Measurements from ENCODE around the gene EXOSC10.
"Not testable (repeated sequence)": the region's sequence is repeated elsewhere in the genome, so short reads cannot be mapped to it uniquely, and the experiment has no call there.

EXOSC10 gene

DNA sequence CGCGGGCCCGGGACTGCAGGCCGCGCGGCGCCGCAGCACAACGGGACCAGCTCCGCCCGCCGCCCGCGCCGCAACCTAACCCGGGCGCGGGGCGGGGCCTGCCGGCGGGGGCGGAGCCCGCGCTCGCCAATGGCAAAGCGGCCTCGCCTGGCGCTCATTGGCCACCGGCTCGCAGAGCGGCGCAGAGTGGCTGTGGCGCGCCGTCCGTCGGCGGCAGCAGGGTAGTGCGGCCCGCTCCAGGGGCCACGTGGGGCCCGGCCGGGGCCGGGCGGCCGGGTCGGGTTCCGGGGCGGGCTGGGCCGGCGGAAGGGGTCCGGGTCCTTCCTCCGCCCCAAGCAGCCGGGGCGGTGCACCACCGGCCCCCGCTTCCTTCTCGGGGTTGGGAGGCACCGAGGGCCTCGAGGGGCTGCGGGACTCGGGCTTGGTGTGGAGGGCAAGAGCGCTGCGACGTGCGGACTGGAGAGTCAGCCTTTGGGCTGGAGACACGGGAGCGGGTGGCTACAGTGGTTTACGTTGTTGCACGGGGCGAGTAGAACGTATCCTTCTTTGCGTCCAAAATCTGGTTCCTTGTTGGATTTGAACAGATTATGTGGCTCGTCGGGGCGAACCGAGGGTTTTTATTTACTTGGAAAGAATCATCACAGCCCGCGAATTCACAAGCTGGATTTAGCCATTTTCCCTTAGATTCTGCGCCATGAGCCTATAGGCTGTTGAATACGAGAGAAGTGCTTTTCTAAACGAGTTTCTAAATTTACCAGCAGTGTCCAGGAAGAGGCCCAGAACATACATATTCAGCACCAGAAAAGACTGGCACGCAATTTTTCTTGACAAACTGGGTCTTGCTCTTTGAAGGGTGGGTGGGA is 39.5 kb downstream of the EXOSC10 start, which contains the start of gene SRM:
TSS of gene SRM (minus strand) at position 51 of the 863 bp plus-strand sequence. CDS start 75 bp downstream, outside the sequence.
- TF ChIP-seq ZNF274 (IDR thresholded peaks at IDR 0.05; ENCODE audit: low read depth, low read length): no peak
- H3K4me3 ChIP-seq (ENCODE audit: low read length): peak within 1 kb of the TSS; percentile 84

DNA sequence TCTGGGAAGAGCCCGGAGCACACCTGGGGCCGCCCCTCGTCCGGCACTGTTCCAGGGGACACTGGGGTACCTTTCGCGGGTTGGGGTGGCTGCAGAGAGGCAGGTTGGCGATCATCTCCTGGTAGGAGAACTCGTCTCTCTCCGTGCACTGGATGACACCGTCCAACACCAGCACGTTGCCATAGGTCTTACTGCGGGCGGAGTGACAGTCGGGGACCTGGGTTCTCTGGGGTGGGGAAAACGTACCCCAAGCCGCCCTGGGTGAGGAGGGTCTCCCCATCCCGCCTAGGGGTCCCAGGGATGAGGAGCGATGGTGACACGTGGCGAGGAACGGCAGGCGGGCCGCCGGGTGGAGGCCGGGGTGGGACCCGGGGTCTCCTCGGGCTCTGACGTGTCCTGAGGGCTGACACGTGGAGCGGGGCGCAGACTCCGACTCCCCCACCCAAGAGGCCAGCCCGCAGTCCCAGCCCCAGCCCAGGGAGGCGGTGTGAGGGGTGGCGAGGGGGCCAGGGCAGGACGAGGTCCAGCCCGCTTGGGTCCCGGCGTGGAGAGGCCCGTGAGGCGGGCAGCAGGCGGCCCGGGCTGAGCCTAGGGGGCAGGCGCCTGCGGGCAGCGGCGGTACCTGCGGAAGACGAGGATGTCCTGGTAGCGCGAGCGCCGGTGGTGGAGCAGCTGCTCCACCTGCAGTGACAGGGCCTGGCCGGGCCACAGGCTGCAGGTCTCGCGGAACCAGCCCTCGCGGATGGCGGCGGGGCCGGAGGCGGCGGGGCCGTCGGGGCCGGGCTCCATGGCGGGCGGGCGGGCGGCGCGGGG is 40.3 kb downstream of the EXOSC10 start:
- TF ChIP-seq ZNF274 (IDR thresholded peaks at IDR 0.05; ENCODE audit: low read depth, low read length): no peak
- peak overlapping the region; percentile 83 for H3K4me3 ChIP-seq (ENCODE audit: low read length)

DNA sequence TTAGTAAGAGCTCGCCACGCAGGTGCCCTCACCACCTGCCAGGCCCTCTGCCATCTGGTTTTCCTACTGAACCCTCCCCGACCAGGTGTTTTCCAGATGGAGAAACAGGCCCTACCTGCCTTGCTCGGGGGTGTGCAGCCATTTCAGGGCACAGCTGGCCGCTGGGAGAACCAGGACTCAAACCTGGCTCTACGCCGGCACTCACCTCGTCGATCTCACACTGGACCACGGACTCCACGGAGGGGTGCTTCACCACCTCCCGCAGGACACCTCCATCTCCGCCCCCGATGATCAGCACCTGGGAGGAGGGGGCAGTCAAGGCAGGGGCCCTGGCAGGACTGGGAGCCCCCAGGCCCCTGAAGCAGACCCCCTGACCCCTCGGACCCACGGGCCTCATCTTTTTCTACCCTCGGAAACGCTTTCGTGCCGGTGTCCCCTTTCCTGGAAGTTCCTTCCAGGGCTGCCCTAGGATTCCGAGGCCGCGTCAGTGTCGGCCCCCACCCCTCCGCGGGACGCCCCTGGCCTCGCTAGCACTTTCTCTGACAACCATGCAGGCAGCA is 41.0 kb downstream of the EXOSC10 start:
- peak overlapping the region; percentile 83 for H3K4me3 ChIP-seq (ENCODE audit: low read length)
- TF ChIP-seq ZNF274 (IDR thresholded peaks at IDR 0.05; ENCODE audit: low read depth, low read length): no peak

DNA sequence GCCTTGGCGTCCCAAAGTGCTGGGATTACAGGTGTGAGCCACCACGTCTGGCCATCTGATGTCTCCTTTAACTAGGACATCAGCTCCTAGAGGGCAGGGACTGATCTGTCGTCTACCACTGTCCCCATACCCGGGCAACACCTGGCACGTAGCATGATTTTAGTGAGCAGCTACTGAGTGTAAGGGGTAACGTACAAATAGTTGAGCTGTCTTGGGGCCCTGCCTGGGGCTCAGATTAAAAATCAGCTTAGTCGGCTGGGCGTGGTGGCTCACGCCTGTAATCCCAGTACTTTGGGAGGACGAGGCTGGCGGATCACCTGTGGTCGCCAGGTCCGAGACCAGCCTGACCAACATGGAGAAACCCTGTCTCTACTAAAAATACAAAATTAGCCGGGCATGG is 41.6 kb downstream of the EXOSC10 start:
- H3K4me3 ChIP-seq (ENCODE audit: low read length): no peak overlapping the region
- no peak for TF ChIP-seq ZNF274 (IDR thresholded peaks at IDR 0.05; ENCODE audit: low read depth, low read length)

- no peak for TF ChIP-seq ZNF274 (IDR thresholded peaks at IDR 0.05; ENCODE audit: low read depth, low read length)
- H3K4me3 ChIP-seq (ENCODE audit: low read length): no peak overlapping the region
Measured at GRCh38 chr1:11057477-11057876, 42.2 kb downstream of the EXOSC10 start.

DNA sequence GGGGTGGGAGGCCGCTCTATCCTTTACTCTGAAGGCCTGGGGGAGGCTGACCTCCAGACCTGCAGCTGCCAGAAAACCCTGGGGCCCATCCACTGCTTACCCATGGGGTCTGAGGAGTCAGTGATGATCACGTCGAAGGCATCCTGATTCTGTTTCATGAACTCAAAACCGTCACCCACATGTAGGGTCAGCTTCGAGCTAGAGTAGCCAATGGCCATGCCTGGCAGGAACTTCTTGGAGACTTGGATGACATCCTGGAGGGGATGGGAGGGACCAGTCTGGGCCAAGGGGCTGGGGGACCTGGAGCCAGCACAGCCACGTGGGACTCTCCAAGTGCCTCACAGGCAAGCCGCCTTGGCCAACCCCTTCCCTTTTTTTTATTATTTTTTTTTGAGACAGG is 43.2 kb downstream of the EXOSC10 start:
- TF ChIP-seq ZNF274 (IDR thresholded peaks at IDR 0.05; ENCODE audit: low read depth, low read length): no peak
- no peak overlapping the region for H3K4me3 ChIP-seq (ENCODE audit: low read length)

- H3K4me3 ChIP-seq (ENCODE audit: low read length): no peak overlapping the region
- TF ChIP-seq ZNF274 (IDR thresholded peaks at IDR 0.05; ENCODE audit: low read depth, low read length): no peak
Measured at GRCh38 chr1:11055676-11056075, 44.0 kb downstream of the EXOSC10 start.

GRCh38 chr1:11054666-11055065 is 45.0 kb downstream of the EXOSC10 start:
- TF ChIP-seq ZNF274 (IDR thresholded peaks at IDR 0.05; ENCODE audit: low read depth, low read length): no peak
- H3K4me3 ChIP-seq (ENCODE audit: low read length): no peak overlapping the region

GRCh38 chr1:11054181-11054580 is 45.5 kb downstream of the EXOSC10 start:
- no peak for TF ChIP-seq ZNF274 (IDR thresholded peaks at IDR 0.05; ENCODE audit: low read depth, low read length)
- H3K4me3 ChIP-seq (ENCODE audit: low read length): no peak overlapping the region

- TF ChIP-seq ZNF274 (IDR thresholded peaks at IDR 0.05; ENCODE audit: low read depth, low read length): no peak
Measured at GRCh38 chr1:11053758-11054137, 45.9 kb downstream of the EXOSC10 start.

DNA sequence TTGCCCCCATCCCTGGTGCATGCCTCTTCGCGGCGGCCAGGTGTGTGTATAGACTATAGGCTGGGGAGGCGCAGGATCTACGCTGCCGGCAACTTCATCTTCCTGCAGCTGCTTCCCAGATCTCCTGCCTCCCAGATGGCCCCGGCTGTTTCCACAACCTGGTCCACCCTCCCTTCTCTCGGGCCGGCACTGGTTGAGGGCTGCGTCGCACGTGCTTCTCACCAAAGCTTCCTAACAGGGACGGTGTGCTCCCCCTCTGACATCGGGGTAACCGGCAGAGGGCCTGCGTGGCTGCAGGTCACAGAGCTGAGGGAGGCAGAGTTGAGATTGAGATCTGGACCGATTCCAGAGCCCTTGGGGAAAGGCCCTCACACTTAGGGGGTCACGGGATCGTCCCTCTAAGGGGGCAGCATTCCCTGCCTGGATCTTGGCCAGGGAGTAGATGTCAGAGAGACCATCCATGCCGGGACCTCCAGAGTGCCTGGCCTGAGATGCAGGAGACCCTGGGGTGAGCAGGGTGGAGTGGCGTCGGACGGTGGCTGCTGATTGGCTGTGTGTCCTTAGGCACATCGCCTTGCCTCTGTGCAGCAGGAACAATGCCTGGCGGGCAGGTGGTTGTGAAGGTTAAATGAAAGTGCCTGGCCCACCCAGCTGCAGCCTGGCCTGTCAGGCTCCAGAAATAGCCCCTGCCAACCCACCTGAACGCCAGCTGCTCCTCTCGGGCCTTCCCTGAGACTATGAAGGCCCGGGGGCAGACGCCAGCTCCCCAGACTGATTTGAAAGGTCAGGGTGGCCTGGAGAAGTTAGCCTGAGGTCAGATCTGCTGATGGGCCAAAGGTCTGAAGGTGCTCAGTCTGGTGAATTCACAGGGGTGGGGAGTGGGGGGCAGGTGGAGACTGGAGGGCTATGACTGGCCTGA is 46.6 kb downstream of the EXOSC10 start:
- TF ChIP-seq ZNF274 (IDR thresholded peaks at IDR 0.05; ENCODE audit: low read depth, low read length): no peak
- H3K4me3 ChIP-seq (ENCODE audit: low read length): no peak overlapping the region

More at GRCh38 chr1:11053758-11054137, 45.9 kb downstream of the EXOSC10 start:
- no peak overlapping the region for H3K4me3 ChIP-seq (ENCODE audit: low read length)

DNA sequence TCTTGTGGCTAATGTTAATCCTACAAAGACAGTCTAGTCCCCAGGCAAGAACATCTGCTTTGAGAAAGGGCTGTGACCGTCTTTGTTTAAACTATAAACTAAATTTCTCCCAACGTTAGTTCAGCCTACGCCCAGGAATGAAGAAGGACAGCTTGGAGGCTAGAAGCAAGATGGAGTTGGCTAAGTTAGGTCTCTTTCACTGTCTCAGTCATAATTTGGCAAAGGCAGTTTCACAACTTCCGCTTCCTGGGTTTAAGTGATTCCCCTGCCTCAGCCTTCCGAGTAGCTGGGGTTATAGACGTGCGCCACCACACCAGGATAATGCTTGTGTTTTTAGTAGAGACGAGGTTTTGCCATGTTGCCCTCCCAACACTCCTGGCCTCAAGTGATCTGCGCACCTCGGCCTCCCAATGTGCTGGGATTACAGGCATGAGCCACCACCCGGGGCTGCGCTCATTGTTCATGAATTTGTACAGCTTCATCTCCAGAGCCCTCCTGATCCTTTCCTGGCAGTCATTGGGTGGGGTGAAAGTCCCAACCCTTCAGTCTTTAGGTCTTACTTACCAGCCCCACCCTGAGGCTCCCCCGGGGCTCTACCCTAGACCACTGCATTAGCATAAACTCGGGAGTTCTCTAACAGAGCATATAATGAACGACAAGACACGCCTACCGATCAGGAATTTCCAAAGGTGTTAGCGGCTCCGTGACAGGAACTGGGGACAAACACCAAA is 47.7 kb downstream of the EXOSC10 start:
- no peak overlapping the region for H3K4me3 ChIP-seq (ENCODE audit: low read length)
- TF ChIP-seq ZNF274 (IDR thresholded peaks at IDR 0.05; ENCODE audit: low read depth, low read length): no peak

- H3K4me3 ChIP-seq (ENCODE audit: low read length): not testable (repeated sequence)
Measured at GRCh38 chr1:11051121-11051520, 48.5 kb downstream of the EXOSC10 start.

All from GM08714 (cell line).